ENCODE measurements around the gene KCNH5. TPM values are rescaled to one million over a fixed set of nuclear protein-coding genes. Genes with fewer than 3 reads are reported as not detected.

The KCNH5 gene
- polyA plus RNA-seq, 3 donors: 0.10 to 0.16 (median 0.14) TPM

DNA sequence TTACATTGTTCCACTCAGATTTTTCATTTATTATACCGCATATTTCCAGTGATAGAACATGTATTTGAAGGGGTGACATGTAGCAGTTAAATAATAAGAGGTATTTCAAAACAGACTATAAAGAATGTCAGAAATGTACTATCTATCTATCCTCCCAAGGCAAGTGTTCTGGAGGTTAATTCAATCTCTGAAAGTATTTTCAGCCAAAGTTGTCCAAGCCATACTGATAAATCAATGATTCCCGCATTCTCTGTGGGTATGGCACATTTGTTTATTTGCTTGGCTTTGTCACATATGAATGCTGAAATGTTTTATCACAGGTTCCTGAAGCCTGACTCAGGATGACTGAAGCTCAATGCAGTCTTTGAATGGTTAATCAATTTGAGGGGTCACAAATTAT, 35.8 kb downstream of the KCNH5 start:
- DNase-seq: no peak

DNA sequence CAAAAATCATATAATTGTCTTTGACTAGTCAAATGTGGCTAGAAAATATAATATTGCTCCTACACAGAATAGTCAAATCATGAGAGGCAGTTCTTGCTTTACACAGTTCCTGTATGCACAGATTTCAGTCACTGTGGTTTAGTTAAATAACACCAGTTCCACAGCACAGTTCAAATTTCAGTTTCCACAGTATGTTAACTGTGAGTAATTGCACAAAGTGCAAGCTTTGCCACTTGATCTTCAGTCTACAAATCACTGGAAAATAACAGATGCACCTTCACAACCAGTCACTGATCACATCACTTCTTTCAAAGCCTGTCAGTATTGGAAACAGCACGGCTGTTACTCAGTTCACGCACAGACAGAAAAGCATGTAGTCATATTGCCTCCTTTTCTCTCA, 38.7 kb downstream of the KCNH5 start:
- no peak for DNase-seq

DNA sequence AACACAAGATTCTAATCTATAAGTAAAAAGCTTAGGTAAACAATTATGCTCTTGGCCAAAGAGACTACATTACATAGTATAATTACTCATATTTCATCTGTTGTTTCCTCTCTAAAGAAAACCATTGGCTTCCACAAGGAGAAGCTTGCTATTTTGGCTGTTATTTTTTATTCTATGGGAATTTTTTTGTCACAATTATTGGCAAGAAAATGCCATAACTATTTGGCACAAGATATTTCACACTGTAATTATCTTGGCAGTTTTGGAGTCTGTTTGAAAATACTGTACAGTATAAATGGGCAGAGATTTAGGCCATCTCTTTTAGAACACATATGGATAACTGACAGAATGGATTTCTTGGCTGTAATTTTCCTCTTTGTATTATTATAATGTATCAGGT, 51.2 kb downstream of the KCNH5 start:
- DNase-seq: no peak

DNA sequence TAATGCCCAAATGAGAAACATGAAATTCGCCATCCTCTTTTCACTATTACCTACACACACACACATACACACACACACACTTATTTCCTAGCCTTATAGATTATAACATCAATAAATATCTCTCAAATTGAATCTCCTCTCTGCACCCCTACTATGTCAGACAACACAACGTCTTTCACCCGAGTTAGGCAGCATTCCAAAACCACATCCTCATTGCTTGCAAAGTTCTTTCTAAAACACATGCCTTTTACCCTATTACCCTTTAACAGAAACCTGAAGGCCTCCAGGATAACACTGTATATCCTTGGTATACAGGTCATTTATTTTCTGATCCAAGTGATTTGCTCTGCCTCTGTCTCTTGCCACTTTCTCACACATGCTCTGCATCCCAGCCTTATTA, 56.3 kb downstream of the KCNH5 start:
- DNase-seq: no peak

DNA sequence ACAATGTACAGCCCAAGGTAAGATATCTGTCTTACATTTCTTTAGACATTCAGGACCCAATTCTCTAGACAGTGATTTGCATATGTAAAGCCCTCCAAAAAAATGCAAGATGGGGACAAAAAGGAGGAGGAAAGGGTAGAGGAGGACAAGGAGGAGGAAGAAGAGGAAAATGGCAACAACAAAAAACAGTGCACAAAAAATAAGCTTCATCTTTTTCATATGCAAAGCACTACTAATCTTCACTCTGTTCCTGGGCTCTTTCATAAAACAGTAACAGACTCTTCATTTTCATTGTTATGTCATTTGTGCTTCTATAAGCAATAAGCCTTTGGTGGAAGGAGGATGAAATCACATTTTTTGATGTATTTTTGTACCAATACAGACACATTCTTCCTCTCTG, 61.4 kb downstream of the KCNH5 start:
- DNase-seq: no peak

- no peak for DNase-seq
Observed at GRCh38 chr14:62980693-62981092, 64.6 kb downstream of the KCNH5 start.

GRCh38 chr14:62957562-62957961, 87.7 kb downstream of the KCNH5 start:
- DNase-seq: no peak

- no peak for DNase-seq
Observed at GRCh38 chr14:62956413-62956812, 88.8 kb downstream of the KCNH5 start.

GRCh38 chr14:62954165-62954564, 91.1 kb downstream of the KCNH5 start:
- no peak for DNase-seq

GRCh38 chr14:62952226-62952625, 93.0 kb downstream of the KCNH5 start:
- no peak for DNase-seq

DNA sequence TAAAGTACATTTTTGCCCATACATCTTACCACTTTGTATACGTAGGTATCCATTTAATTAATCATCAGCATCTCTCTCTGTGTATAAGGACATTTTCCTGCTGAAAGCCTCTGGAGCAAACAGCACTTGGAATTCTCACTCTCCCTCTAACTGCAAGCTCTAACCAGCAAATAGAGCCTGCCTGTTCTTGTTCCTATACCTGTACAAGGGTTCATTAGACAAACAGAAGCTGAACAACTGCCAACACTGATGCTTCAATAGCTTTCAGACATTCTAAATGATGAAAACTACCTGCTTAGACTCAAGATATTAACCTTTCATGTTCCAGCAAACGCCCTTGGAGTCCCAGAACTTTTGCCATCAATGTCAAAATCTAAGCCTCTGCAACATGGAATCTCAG, 98.0 kb downstream of the KCNH5 start:
- no peak for DNase-seq

DNA sequence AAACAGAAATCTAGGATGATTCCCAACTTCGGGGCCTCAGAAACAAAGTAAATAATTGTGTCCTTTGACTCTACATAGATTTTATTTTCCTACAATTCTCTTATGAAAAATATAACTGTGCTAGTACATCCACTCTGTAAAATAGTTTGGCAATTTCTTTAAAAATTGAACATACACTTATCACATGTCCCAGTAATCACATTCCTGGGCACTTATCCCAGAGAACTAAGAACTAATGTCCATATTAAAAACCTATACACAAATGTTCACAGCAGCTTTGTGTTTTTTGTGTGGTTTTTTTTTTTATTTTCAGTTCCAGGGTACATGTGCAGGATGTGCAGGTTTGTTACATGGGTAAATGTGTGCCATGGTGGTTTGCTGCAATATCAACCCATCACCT, 99.0 kb downstream of the KCNH5 start:
- DNase-seq: no peak

DNA sequence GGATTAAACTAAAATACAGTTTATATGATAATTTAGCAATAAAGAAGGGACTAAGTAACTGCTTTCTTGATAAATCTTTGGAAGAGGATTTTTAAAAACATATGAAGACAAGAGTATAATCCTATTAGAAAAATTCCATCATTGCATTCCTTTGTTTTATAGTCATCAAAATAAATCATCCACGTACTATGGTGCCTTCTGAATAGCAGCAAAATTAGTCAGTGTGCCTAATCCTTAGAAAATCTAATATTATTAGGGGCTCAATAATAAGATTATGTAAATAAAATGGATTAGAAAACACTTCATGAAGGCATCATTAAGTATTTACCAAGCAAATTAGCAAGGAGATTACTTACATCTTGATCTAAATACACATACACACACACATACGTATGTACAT, 102.1 kb downstream of the KCNH5 start:
- no peak for DNase-seq

DNA sequence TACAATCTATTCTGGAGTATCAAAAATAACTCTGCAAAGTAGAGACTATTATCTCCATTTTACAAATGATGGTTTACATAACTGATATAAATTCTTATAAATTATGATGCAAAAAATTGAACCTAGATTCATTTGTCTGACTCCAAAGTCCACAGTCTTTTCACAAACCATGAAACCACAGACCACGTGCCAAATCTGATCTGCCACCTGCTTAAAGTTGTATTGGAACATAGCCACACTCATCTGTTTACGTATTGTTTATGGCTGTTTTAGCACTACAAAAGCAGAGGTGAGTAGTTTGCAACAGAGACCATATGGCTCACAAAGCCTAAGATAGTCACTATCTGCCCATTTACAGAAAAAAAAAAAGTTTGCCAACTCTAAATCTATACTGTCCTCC, 105.3 kb downstream of the KCNH5 start:
- DNase-seq: no peak

DNA sequence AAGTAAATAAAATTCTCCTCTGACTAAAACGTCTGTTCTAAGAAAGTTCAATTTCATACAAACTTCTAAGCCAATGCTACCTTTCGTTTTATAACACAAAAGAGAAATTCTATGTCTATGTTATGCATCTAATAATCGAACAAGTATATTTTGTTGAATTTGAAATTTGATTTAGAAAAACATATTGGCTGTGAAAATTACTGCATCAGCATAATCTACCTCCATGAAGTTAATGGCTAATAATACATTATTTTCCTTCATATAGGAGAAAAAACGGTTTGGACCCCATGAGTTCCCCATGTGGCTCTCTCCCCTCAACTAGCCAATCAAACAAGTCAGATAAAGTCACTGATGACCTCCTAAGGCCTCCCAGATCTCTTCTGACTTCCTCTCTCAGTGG, 106.5 kb downstream of the KCNH5 start:
- no peak for DNase-seq

DNA sequence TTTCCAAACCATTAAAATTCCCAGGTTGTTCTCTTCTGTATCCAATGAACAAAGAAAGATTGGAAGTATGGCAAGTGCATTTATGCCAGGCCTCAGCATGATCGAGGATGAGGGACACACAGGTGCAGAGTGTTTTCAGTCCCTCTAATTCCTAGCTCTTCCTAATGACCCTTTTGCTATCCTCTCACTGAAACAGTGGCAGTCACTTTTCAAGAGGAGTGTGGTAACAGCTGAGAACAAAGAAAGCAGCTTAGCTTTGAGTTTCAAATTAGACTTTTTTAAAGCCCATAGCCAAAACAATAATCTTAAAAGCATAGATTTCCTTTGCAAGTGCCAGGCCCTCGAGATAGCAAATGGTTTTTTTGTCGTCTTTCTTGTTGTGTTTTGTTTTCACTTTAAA, 110.8 kb downstream of the KCNH5 start:
- no peak for DNase-seq

- DNase-seq: no peak
Observed at GRCh38 chr14:62921466-62921865, 123.8 kb downstream of the KCNH5 start.

DNA sequence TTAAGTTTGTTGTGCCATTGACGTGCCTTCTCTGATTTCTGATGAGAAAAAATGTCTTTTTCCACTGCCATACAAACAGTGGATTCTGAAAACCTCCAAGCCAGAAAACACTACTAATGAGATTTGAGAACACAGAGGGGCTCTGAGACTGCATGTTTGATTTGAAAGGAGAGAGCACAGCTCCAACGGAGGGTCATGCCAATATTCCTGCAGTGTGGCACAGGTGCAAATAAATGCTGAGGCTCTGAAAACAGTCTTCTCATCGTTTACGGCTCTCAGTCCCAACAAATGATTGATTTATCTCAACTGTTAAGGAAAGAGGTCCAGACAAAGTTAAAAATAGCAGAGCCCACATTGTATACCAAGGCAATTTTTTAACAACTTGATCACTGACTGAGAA, 128.7 kb downstream of the KCNH5 start:
- DNase-seq: no peak

- DNase-seq: no peak
Observed at GRCh38 chr14:62914873-62915272, 130.4 kb downstream of the KCNH5 start.

DNA sequence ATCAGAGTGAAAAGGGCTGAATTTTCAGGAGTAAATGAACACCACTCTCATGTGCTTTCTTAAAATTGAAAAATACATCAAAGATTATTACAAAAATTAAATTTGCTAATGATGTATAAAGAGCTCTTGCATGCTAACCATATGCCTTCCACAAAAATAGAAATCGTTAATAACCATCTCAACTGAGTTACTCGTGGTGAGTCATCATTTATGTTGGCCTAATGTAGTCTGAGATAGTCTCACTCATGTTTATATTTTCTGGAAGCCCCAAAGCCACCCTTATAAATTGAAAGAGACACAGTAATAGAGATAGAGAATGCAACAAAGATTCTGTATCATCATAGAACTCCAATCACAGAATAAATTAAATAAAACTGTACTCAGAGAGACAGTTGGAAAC, 131.2 kb downstream of the KCNH5 start:
- no peak for DNase-seq

GRCh38 chr14:62908506-62908905, 136.8 kb downstream of the KCNH5 start:
- no peak for DNase-seq

DNA sequence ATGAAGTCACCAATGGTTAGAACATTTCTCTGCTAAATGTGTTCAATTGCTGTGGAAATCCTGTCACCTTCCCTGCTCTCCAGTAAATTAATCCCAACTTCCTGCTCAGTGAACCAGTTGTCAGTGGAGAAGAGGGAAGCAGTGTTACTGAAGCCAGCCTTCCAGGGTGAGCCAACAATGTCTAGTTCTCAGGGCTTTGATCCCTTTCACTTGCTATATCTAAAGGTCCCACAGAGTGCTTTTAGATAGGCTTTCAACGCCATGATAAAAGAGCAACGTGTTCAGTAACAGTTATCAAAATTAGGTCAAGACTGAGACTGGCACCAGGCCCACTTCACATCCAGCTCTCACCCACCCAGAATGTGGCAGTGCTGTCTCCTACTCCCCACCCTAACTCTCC, 139.7 kb downstream of the KCNH5 start:
- DNase-seq: no peak

GRCh38 chr14:62897771-62898170, 147.5 kb downstream of the KCNH5 start:
- no peak for DNase-seq

- DNase-seq: no peak
Observed at GRCh38 chr14:62896932-62897456, 148.3 kb downstream of the KCNH5 start.

- no peak for DNase-seq
Observed at GRCh38 chr14:62894736-62895135, 150.5 kb downstream of the KCNH5 start.
